GM12891 (cell line): ENCODE data around the gene PPP1R14C.

Experiments
- PAX5 ChIP-seq: IDR thresholded peaks from 2 replicates; pipeline ENCODE4 v1.6.1; 2011; ENCODE audit warnings: low read length, moderate library complexity, mild to moderate bottlenecking; ENCODE audit not compliant: insufficient read depth, severe bottlenecking
- POLR2A ChIP-seq: IDR thresholded peaks from 2 replicates; pipeline ENCODE4 v1.6.1; 2011; ENCODE audit warnings: low read depth, low read length, control low read depth
- POLR2AphosphoS5 ChIP-seq: IDR thresholded peaks from 2 replicates; pipeline ENCODE4 v1.6.1; 2011; ENCODE audit warnings: low read depth, low read length, control low read depth
- POU2F2 ChIP-seq: IDR thresholded peaks from 2 replicates; pipeline ENCODE4 v1.6.1; 2011; ENCODE audit warnings: low read depth, mild to moderate bottlenecking, control low read depth, low read length, moderate library complexity
- SPI1 ChIP-seq: IDR thresholded peaks from 2 replicates; pipeline ENCODE4 v1.6.1; 2011; ENCODE audit warnings: low read depth, low read length, control low read depth
- TAF1 ChIP-seq: IDR thresholded peaks from 2 replicates; pipeline ENCODE4 v1.6.1; 2011; ENCODE audit warnings: low read depth, low read length, control low read depth

GRCh38 chr6:150189122-150189521, 46.3 kb downstream of the PPP1R14C start:
- no peak for TF ChIP-seq POLR2AphosphoS5
- no peak for TF ChIP-seq POLR2A
- no peak for TF ChIP-seq TAF1
- TF ChIP-seq POU2F2: no peak
- no peak for TF ChIP-seq SPI1
- no peak for TF ChIP-seq PAX5
